ENCODE measurements around the gene SKI.

SKI gene

DNA sequence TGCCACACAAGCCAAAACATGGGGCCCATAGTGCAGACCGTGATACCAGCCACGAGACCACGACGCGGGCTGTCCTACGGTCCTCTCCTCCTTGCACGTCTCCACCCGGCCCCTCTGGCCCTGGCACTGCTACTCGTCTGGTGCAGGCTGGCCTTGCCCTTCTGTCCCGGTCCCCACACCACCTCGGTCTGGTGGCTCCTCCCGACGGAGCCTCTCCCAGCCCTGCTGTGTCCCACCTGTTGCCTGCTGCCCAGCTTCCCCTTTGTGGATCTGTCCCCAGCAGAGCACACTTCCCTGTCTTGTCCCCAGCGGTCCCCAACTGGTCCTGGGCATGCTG lies 112.8 kb downstream of the SKI start:
- TF ChIP-seq, protein P1, sequence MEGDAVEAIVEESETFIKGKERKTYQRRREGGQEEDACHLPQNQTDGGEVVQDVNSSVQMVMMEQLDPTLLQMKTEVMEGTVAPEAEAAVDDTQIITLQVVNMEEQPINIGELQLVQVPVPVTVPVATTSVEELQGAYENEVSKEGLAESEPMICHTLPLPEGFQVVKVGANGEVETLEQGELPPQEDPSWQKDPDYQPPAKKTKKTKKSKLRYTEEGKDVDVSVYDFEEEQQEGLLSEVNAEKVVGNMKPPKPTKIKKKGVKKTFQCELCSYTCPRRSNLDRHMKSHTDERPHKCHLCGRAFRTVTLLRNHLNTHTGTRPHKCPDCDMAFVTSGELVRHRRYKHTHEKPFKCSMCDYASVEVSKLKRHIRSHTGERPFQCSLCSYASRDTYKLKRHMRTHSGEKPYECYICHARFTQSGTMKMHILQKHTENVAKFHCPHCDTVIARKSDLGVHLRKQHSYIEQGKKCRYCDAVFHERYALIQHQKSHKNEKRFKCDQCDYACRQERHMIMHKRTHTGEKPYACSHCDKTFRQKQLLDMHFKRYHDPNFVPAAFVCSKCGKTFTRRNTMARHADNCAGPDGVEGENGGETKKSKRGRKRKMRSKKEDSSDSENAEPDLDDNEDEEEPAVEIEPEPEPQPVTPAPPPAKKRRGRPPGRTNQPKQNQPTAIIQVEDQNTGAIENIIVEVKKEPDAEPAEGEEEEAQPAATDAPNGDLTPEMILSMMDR (IDR thresholded peaks at IDR 0.05; ENCODE audit: low read depth, low read length, missing control alignments): no peak
- DNase-seq (ENCODE audit: low read depth): no peak

DNA sequence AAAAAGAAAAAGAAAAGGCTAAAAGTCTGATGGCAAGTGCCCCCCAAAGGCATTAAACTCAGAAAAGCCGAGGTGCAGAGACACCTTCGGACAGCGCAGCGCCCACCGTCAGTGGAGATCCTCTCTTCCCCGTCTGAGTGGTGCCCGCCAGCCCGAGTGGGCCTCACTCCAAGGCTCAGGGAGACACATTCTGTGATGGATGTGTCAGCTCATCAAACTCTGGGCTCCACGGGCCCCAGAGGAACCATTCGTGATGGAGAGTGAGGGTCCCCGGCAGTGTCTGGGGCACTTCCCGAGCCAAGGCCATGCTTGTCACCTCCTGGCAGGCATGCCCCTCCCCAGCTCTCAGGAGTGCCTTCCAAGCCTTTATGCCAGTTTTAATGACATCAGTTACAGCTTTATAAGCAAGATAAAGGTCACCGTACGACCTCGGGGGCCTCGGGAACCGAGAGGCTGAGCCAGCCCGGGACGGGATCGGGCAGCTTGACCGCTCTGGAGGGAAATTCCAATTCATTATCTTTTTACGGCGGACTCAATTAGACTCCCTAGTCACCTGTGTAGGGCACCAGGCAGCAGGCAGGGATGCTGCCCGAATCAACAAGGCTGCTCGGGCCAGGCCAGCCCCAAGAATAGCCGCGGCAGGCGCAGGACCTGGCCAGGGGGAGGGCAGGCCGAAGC lies 113.7 kb downstream of the SKI start:
- TF ChIP-seq, protein P1 (IDR thresholded peaks at IDR 0.05; ENCODE audit: low read depth, low read length, missing control alignments): no peak
- no peak for DNase-seq (ENCODE audit: low read depth)
- no peak overlapping the region for H3K4me3 ChIP-seq (ENCODE audit: low read depth, low read length)

More for the DNA sequence above, 112.8 kb downstream of the SKI start:
- no peak overlapping the region for H3K4me3 ChIP-seq (ENCODE audit: low read depth, low read length)

DNA sequence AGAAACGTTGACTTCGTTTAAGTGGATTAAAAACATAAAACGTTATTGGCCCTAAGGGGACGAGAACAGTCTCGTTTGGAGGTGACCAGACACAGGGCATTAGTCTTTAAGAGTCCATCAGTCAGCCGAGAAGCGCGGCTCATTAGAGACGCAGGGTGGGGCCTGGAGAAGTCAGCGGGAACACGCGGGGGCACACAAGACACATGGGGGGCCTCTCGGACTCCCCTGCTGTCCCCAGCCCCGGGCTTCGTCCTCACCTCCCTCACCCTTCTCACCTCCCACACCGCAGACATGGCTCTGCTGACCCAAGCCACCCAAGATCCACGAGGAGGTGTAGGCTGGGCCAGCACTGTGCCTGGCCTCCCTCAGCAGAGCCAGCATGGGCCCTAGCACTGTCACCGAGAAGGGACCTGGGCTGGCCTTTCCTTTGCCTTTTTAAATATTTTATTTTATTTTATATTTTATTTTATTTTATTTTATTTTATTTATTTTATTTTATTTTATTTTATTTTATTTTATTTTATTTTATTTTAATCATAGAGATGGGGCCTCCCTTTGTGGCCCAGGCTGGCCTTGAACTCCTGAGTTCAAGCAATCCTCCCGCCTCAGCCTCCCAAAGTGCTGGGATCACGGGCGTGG lies 114.4 kb downstream of the SKI start:
- no peak overlapping the region for H3K4me3 ChIP-seq (ENCODE audit: low read depth, low read length)
- TF ChIP-seq, protein P1 (IDR thresholded peaks at IDR 0.05; ENCODE audit: low read depth, low read length, missing control alignments): no peak

DNA sequence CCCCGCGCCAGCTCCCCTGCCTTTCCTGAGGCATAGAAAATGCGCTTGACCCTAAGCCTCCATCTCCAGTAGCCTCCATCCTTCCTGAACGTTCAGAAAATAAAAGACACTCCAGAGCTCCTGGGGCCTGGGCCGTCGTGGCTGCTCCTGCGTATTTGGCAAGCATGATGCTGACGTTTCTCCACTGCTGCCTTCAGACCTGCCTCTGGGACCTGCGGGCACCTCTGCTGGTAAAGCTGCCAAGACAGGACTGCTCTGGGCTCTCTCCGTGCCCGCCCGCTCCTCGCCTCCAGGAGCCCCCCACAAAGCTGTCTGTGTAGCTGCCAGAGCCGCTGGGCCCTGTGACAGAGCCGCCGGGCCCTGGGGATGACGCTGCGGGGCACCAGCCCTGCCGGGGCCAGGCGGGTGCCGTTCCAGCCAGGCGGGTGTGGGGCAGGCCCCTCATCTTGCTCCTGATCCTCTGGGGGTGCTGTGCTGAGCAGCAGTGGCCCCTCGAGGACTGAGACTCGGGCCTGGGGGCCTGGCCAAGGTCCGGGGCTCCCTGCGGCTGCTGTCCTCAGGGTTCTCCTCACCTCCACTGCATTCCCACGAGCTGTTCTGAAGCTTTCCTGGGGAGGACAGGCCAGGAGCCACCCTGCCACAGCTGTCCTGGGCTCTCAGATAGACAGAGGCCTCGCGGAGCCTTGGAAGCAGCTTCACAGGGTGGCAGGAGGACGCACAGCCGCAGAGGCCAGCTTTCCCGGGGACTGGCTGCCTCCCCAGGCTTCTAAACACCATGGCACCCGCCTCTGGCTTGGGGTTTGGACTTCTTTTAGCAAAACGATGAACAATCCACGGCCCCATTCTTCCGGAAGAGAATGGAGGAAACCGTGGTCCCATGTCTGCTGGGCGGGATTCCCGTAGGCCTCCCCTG lies 115.2 kb downstream of the SKI start:
- TF ChIP-seq, protein P1 (IDR thresholded peaks at IDR 0.05; ENCODE audit: low read depth, low read length, missing control alignments): no peak
- no peak overlapping the region for H3K4me3 ChIP-seq (ENCODE audit: low read depth, low read length)
- DNase-seq (ENCODE audit: low read depth): no peak

More for the DNA sequence above, 114.4 kb downstream of the SKI start:
- no peak for DNase-seq (ENCODE audit: low read depth)

DNA sequence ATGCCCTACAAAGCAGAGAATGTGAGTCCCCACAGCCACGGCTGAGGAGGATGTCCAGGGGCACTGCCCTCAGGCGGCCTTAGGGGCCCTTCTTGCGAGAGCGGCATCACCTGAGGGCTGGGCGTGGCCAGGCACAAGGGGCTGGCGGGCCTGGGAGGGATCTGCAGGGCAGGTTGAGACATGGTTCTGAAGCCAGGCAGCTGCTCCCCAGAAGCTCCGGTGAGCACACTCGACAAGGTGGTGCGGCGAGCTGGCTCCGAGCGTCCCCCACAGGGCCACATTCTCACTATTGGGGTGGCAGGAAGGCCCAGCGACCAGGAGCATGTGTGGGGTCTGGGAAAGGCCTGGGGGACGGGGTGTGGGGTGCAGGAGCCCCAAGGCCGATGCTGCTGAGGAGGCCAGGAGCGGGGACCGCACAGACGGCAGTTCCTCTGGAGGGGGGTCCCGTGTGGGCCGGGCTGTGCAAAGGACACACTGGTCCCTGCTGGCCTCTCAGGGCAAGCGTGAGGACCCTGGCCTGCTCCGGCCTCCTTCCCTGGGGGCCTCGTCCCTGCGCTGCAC lies 116.1 kb downstream of the SKI start:
- no peak overlapping the region for H3K4me3 ChIP-seq (ENCODE audit: low read depth, low read length)
- DNase-seq (ENCODE audit: low read depth): no peak
- TF ChIP-seq, protein P1 (IDR thresholded peaks at IDR 0.05; ENCODE audit: low read depth, low read length, missing control alignments): no peak

DNA sequence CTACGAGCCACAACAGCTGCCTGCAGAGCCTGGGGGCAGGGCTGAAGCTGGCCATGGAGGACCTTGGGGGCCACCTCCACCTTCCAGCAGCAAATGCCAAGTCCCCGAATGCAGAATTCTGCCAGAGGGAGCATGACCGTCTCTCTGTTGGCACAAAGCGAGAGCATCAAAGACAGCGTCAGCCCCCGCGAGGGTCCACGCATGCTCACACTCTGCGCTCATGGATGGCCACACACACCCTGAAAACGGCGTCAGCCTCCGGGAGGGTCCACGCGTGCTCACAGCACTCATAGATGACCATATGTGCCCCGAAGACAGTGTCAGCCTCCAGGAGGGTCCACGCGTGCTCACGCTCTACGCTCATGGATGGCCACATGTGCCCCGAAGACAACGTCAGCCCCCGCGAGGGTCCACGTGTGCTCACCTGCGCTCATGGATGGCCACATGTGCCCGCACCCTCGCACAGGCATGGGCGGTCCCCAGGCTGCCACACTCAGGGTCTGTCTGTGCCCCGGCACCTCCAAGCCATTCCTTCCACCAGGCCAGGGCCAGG lies 116.7 kb downstream of the SKI start:
- no peak for DNase-seq (ENCODE audit: low read depth)
- TF ChIP-seq, protein P1 (IDR thresholded peaks at IDR 0.05; ENCODE audit: low read depth, low read length, missing control alignments): no peak
- no peak overlapping the region for H3K4me3 ChIP-seq (ENCODE audit: low read depth, low read length)
